GM12878 (cell line): ENCODE data around the gene CD40LG. TPM values are rescaled to one million over a fixed set of nuclear protein-coding genes. Genes with fewer than 3 reads are reported as not detected.

Experiments used
- ATAC-seq: fragments of 200-7000 bp; cut with Tn5 transposase; 3 replicates; pipeline ENCODE4 v1.9.1; 2020; ENCODE audit warnings: mild to moderate bottlenecking, moderate library complexity
- BruUV-seq: library from RNA; stranded (reverse); fragments of 400-500 nt; replicated peaks from 2 replicates; lab custom pipeline; 2021; lab: Mats Ljungman, UMichigan
- CTCF ChIA-PET: fragments of 300-600 bp; sonication (Branson Sonifier 250); formaldehyde crosslinking; extraction: SDS; loops from one replicate; lab custom pipeline; 2021; ENCODE audit warnings: inconsistent platforms; lab: Yijun Ruan, JAX
- POLR2A ChIA-PET: fragments of 350-600 bp; formaldehyde crosslinking; extraction: SDS; loops from one replicate; lab custom pipeline; 2021; ENCODE audit warnings: inconsistent platforms; lab: Charles Lee
- RAD21 ChIA-PET: fragments of 300-600 bp; sonication (Branson Sonifier 250); formaldehyde crosslinking; loops from one replicate; lab custom pipeline; 2023; ENCODE audit warnings: antibody characterized with exemption; ENCODE audit not compliant: unreplicated experiment; lab: Charles Lee
- SMC1A ChIA-PET: fragments of 300-600 bp; sonication (Branson Sonifier 250); formaldehyde crosslinking; loops from one replicate; lab custom pipeline; 2023; ENCODE audit not compliant: unreplicated experiment, uncharacterized antibody; lab: Charles Lee
- DNase-seq: peaks from one replicate; pipeline ENCODE4 v3.0.0-alpha.2; 2011; ENCODE audit warnings: low read depth, low spot score
- FAIRE-seq: peaks from 3 replicates; lab custom pipeline; 2011; peaks lifted over from hg19 to GRCh38; lab: Jason Lieb, UNC
- H2AFZ ChIP-seq: 2 replicates; pipeline ENCODE4 v1.6.0; 2011; ENCODE audit warnings: low read depth, low read length, control low read depth; ENCODE audit not compliant: control insufficient read depth
- H3K27ac ChIP-seq: 2 replicates; pipeline ENCODE4 v1.5.1; 2011; ENCODE audit warnings: control low read depth; ENCODE audit not compliant: control insufficient read depth, insufficient read depth
- H3K27me3 ChIP-seq, 2 experiments: replicated peaks in 1 of 2; 2 replicates each; pipeline versions ENCODE4 v1.6.0 to v1.6.1; 2011; ENCODE audit warnings: low read length in 1 of 2; ENCODE audit not compliant: control insufficient read depth in 2 of 2, insufficient read depth in 2 of 2
- H3K36me3 ChIP-seq, 2 experiments: 2 replicates each; pipeline ENCODE4 v1.5.1; 2011; ENCODE audit warnings: low read length in 1 of 2; ENCODE audit not compliant: control insufficient read depth in 2 of 2, insufficient read depth in 2 of 2
- H3K4me1 ChIP-seq: 2 replicates; pipeline ENCODE4 v1.6.1; 2011; ENCODE audit warnings: mild to moderate bottlenecking, low read length, moderate library complexity, mixed read lengths; ENCODE audit not compliant: control insufficient read depth, insufficient read depth
- H3K4me2 ChIP-seq: 2 replicates; pipeline ENCODE4 v1.6.0; 2011; ENCODE audit warnings: control low read depth; ENCODE audit not compliant: control insufficient read depth, insufficient read depth
- H3K4me3 ChIP-seq: fragments of 200-600 bp; sonication (generic); 2 replicates; pipeline ENCODE4 v1.5.1; 2016
- H3K79me2 ChIP-seq: 2 replicates; pipeline ENCODE4 v1.6.0; 2011; ENCODE audit warnings: low read length; ENCODE audit not compliant: control insufficient read depth, insufficient read depth
- H3K9ac ChIP-seq: 2 replicates; pipeline ENCODE4 v1.8.0; 2011; ENCODE audit warnings: low read length, control low read depth, mixed read lengths; ENCODE audit not compliant: control insufficient read depth, insufficient read depth
- H3K9me3 ChIP-seq: replicated peaks from 3 replicates; pipeline ENCODE4 v1.5.1; 2011; ENCODE audit warnings: mild to moderate bottlenecking, low read length; ENCODE audit not compliant: control insufficient read depth, insufficient read depth
- H4K20me1 ChIP-seq: 2 replicates; pipeline ENCODE4 v1.6.0; 2011; ENCODE audit not compliant: control insufficient read depth, insufficient read depth
- BMI1 ChIP-seq: fragments of 450-650 bp; IDR thresholded peaks from 2 replicates; pipeline ENCODE4 v1.6.1; 2016; ENCODE audit warnings: mild to moderate bottlenecking, moderate library complexity, borderline replicate concordance
- EGR1 ChIP-seq, 2 experiments: IDR thresholded peaks; 1 replicate in 1 of 2; 2 replicates in 1 of 2; pipeline ENCODE4 v1.6.1; 2011 to 2012; ENCODE audit warnings: low read depth in 2 of 2, low read length in 2 of 2, borderline replicate concordance in 1 of 2, mild to moderate bottlenecking in 1 of 2, moderate library complexity in 1 of 2
- ETV6 ChIP-seq, 2 experiments: fragments of 450-650 bp in 1 of 2; IDR thresholded peaks in 1 of 2; conservative IDR thresholded peaks in 1 of 2; 2 replicates each; pipeline ENCODE4 v1.6.1; 2014; ENCODE audit warnings: antibody characterized with exemption in 1 of 2, borderline replicate concordance in 1 of 2, low read depth in 1 of 2, mild to moderate bottlenecking in 1 of 2, moderate library complexity in 1 of 2
- KLF5 ChIP-seq: fragments of 450-650 bp; IDR thresholded peaks from 2 replicates; pipeline ENCODE4 v1.6.1; 2014; ENCODE audit warnings: mild to moderate bottlenecking; ENCODE audit not compliant: partially characterized antibody
- PML ChIP-seq: IDR thresholded peaks from 2 replicates; pipeline ENCODE4 v1.6.1; 2012; ENCODE audit warnings: low read length, inconsistent platforms
- RAD51 ChIP-seq: fragments of 450-650 bp; IDR thresholded peaks from 2 replicates; pipeline ENCODE4 v1.6.1; 2016; ENCODE audit warnings: moderate library complexity, mild to moderate bottlenecking, inconsistent platforms
- RBBP5 ChIP-seq: fragments of 200-600 bp; sonication (generic); conservative IDR thresholded peaks from 2 replicates; pipeline ENCODE4 v1.6.1; 2016
- RFX5 ChIP-seq: IDR thresholded peaks from 2 replicates; pipeline ENCODE4 v1.6.1; 2011; ENCODE audit warnings: low read depth, low read length, improper control_type of control experiment
- YBX1 ChIP-seq: fragments of 450-650 bp; IDR thresholded peaks from 2 replicates; pipeline ENCODE4 v1.6.1; 2016; ENCODE audit warnings: antibody characterized with exemption
- ZNF217 ChIP-seq: fragments of 450-650 bp; IDR thresholded peaks from 2 replicates; pipeline ENCODE4 v1.6.1; 2017; ENCODE audit warnings: antibody characterized with exemption, mild to moderate bottlenecking
- WGBS: methylation state at CpG from one replicate; pipeline ENCODE4 v1.1.6; 2016; ENCODE audit warnings: low lambda C conversion rate; ENCODE audit not compliant: insufficient replicate concordance, insufficient coverage; ENCODE audit errors: missing lambda C conversion rate; 5-methylcytosine and 5-hydroxymethylcytosine counted together
- in situ Hi-C: fragments of 300-500 bp; cut with MboI; formaldehyde crosslinking; loops from 9 replicates; pipeline ENCODE4 v1.14.3; 2018; ENCODE audit warnings: mixed read lengths
- intact Hi-C: fragments of 100-400 bp; cut with micrococcal nuclease; formaldehyde crosslinking; loops from one replicate; pipeline ENCODE4 v1.14.2; 2022; ENCODE audit not compliant: unreplicated experiment
- polyA plus RNA-seq, 11 experiments: library from polyadenylated mRNA; depleted of rRNA in 4 of 11; unstranded in 6 of 11; stranded (reverse) in 5 of 11; fragments of >200 nt; fragmentation: Nextera tagmentation in 4 of 11; fragmentation: Illumina TruSeq in 1 of 11; extraction: Ambion mirVana in 4 of 11; extraction: Trizol in 1 of 11; gene quantifications; 1 replicate in 1 of 11; 2 replicates in 10 of 11; pipeline versions ENCODE4 v1.2.1 to v1.2.3, GENCODE V29; 2011 to 2016; ENCODE audit warnings: inconsistent platforms in 2 of 11, missing spikeins in 2 of 11, low read depth in 1 of 11
- total RNA-seq, 4 experiments: library from RNA; depleted of rRNA in 3 of 4; stranded (reverse); fragments of >200 nt in 3 of 4; fragmentation: Illumina TruSeq in 1 of 4; extraction: Trizol in 1 of 4; gene quantifications; 2 replicates each; pipeline versions ENCODE4 v1.2.1 to v1.2.3, GENCODE V29; 2013 to 2021
- TF ChIP-seq, protein P1 (sequence below): fragments of 450-650 bp; formaldehyde crosslinking; IDR thresholded peaks from 2 replicates; pipeline ENCODE4 v1.4.0; 2022; ENCODE audit warnings: mild to moderate bottlenecking, moderate library complexity
- TF ChIP-seq, protein P2 (sequence below): fragments of 450-650 bp; formaldehyde crosslinking; IDR thresholded peaks from 2 replicates; pipeline ENCODE4 v1.4.0; 2020; ENCODE audit warnings: mild to moderate bottlenecking, moderate library complexity
- TF ChIP-seq, protein P3 (sequence below): fragments of 450-650 bp; IDR thresholded peaks from 2 replicates; pipeline ENCODE4 v1.6.1; 2017; ENCODE audit warnings: mild to moderate bottlenecking, moderate library complexity

Gene CD40LG
- total and polyA plus RNA-seq, 10 of the 15 experiments (the other 5 are each of a cell fraction or from before 2014, with no cell fraction given) = 0.04 to 0.21 (median 0.11) TPM; not detected in 6

GRCh38 chrX:136697156-136697555 lies 49.2 kb downstream of the CD40LG start:
- POLR2A ChIA-PET = no interaction called here
- no peaks in the 10 kb centered on the region for H3K36me3 ChIP-seq
- ATAC-seq = no peak
- TF ChIP-seq RFX5 (no peak), RBBP5 (no peak), YBX1 (no peak), EGR1 (IDR thresholded peaks at IDR 0.05; ENCODE audit: borderline replicate concordance in 1 of 2, low read depth in 2 of 2, low read length in 2 of 2) (no peak), ETV6 (conservative IDR thresholded peaks at IDR 0.05 in 1 of 2, IDR thresholded peaks at IDR 0.05 in 1 of 2; ENCODE audit: borderline replicate concordance in 1 of 2, low read depth in 1 of 2) (no peak), PML (no peak), KLF5 (no peak), RAD51 (no peak), ZNF217 (no peak), BMI1 (no peak)
- TF ChIP-seq, protein P1, sequence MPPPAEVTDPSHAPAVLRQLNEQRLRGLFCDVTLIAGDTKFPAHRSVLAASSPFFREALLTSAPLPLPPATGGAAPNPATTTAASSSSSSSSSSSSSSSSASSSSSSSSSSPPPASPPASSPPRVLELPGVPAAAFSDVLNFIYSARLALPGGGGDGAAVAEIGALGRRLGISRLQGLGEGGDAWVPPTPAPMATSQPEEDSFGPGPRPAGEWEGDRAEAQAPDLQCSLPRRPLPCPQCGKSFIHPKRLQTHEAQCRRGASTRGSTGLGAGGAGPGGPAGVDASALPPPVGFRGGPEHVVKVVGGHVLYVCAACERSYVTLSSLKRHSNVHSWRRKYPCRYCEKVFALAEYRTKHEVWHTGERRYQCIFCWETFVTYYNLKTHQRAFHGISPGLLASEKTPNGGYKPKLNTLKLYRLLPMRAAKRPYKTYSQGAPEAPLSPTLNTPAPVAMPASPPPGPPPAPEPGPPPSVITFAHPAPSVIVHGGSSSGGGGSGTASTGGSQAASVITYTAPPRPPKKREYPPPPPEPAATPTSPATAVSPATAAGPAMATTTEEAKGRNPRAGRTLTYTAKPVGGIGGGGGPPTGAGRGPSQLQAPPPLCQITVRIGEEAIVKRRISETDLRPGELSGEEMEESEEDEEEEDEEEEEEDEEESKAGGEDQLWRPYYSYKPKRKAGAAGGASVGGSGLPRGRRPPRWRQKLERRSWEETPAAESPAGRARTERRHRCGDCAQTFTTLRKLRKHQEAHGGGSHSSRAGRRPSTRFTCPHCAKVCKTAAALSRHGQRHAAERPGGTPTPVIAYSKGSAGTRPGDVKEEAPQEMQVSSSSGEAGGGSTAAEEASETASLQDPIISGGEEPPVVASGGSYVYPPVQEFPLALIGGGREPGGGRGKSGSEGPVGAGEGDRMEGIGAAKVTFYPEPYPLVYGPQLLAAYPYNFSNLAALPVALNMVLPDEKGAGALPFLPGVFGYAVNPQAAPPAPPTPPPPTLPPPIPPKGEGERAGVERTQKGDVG (CRISPR knock-in tag) = no peak
- TF ChIP-seq, protein P2, sequence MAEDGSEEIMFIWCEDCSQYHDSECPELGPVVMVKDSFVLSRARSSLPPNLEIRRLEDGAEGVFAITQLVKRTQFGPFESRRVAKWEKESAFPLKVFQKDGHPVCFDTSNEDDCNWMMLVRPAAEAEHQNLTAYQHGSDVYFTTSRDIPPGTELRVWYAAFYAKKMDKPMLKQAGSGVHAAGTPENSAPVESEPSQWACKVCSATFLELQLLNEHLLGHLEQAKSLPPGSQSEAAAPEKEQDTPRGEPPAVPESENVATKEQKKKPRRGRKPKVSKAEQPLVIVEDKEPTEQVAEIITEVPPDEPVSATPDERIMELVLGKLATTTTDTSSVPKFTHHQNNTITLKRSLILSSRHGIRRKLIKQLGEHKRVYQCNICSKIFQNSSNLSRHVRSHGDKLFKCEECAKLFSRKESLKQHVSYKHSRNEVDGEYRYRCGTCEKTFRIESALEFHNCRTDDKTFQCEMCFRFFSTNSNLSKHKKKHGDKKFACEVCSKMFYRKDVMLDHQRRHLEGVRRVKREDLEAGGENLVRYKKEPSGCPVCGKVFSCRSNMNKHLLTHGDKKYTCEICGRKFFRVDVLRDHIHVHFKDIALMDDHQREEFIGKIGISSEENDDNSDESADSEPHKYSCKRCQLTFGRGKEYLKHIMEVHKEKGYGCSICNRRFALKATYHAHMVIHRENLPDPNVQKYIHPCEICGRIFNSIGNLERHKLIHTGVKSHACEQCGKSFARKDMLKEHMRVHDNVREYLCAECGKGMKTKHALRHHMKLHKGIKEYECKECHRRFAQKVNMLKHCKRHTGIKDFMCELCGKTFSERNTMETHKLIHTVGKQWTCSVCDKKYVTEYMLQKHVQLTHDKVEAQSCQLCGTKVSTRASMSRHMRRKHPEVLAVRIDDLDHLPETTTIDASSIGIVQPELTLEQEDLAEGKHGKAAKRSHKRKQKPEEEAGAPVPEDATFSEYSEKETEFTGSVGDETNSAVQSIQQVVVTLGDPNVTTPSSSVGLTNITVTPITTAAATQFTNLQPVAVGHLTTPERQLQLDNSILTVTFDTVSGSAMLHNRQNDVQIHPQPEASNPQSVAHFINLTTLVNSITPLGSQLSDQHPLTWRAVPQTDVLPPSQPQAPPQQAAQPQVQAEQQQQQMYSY (CRISPR knock-in tag) = no peak
- TF ChIP-seq, protein P3, sequence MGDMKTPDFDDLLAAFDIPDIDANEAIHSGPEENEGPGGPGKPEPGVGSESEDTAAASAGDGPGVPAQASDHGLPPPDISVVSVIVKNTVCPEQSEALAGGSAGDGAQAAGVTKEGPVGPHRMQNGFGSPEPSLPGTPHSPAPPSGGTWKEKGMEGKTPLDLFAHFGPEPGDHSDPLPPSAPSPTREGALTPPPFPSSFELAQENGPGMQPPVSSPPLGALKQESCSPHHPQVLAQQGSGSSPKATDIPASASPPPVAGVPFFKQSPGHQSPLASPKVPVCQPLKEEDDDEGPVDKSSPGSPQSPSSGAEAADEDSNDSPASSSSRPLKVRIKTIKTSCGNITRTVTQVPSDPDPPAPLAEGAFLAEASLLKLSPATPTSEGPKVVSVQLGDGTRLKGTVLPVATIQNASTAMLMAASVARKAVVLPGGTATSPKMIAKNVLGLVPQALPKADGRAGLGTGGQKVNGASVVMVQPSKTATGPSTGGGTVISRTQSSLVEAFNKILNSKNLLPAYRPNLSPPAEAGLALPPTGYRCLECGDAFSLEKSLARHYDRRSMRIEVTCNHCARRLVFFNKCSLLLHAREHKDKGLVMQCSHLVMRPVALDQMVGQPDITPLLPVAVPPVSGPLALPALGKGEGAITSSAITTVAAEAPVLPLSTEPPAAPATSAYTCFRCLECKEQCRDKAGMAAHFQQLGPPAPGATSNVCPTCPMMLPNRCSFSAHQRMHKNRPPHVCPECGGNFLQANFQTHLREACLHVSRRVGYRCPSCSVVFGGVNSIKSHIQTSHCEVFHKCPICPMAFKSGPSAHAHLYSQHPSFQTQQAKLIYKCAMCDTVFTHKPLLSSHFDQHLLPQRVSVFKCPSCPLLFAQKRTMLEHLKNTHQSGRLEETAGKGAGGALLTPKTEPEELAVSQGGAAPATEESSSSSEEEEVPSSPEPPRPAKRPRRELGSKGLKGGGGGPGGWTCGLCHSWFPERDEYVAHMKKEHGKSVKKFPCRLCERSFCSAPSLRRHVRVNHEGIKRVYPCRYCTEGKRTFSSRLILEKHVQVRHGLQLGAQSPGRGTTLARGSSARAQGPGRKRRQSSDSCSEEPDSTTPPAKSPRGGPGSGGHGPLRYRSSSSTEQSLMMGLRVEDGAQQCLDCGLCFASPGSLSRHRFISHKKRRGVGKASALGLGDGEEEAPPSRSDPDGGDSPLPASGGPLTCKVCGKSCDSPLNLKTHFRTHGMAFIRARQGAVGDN = no peak

More at GRCh38 chrX:136697156-136697555, 49.2 kb downstream of the CD40LG start:
- 55% methylated on average over 1 of the region's 1 CpG for WGBS
- ChIA-PET SMC1A (interaction anchor here (0.6 to 6.8 kb wide), 11 partner anchors 18 to 669 kb away, joined by 3 to 100 read pairs (median 3); no protein-coding TSS in a partner anchor), RAD21 (interaction anchor here (1.0 to 5.4 kb wide), 4 partner anchors 12 to 669 kb away, joined by 3 to 73 read pairs (median 4); no protein-coding TSS in a partner anchor), CTCF (interaction anchor here (0.6 to 6.0 kb wide), 13 partner anchors 10 to 669 kb away, joined by 3 to 104 read pairs (median 4); no protein-coding TSS in a partner anchor)
- H3K9me3 ChIP-seq = no peaks in the 10 kb centered on the region; the same call in 2 of the 3 replicates
- no peak overlapping the region for H3K27ac ChIP-seq
- no peaks in the 10 kb centered on the region for H4K20me1 ChIP-seq
- FAIRE-seq = no peak
- no peaks in the 10 kb centered on the region for H3K79me2 ChIP-seq
- peaks cover 7% of the 10 kb centered on the region; the same call in 1 of the 2 replicates for H3K4me1 ChIP-seq
- intact Hi-C loops (no loop called here), in situ Hi-C loops (loop anchor here (10.0 kb wide), 3 partner anchors 202 to 662 kb away; partner anchors contain the start of gene HTATSF1)
- BruUV-seq = no TSS peak
- no peak overlapping the region for H3K4me2 ChIP-seq
- DNase-seq = no peak
- H2AFZ ChIP-seq = no peak overlapping the region
- no peaks in the 10 kb centered on the region; a peak in 1 of 4 replicates for H3K27me3 ChIP-seq
- H3K4me3 ChIP-seq = no peak overlapping the region
- no peak overlapping the region for H3K9ac ChIP-seq
